ENCODE data around the gene BICRA. TPM values are rescaled to one million over a fixed set of nuclear protein-coding genes. Genes with fewer than 3 reads are reported as not detected.
A peak's percentile ranks its signal among the peaks of the same experiment; 100 is the strongest.

Gene BICRA
- total and polyA plus RNA-seq, 9 of the 15 experiments (the other 6 are each of a cell fraction or from before 2014, with no cell fraction given) = 0.01 to 8.8 (median 1.2) TPM

- TF ChIP-seq, protein P1, sequence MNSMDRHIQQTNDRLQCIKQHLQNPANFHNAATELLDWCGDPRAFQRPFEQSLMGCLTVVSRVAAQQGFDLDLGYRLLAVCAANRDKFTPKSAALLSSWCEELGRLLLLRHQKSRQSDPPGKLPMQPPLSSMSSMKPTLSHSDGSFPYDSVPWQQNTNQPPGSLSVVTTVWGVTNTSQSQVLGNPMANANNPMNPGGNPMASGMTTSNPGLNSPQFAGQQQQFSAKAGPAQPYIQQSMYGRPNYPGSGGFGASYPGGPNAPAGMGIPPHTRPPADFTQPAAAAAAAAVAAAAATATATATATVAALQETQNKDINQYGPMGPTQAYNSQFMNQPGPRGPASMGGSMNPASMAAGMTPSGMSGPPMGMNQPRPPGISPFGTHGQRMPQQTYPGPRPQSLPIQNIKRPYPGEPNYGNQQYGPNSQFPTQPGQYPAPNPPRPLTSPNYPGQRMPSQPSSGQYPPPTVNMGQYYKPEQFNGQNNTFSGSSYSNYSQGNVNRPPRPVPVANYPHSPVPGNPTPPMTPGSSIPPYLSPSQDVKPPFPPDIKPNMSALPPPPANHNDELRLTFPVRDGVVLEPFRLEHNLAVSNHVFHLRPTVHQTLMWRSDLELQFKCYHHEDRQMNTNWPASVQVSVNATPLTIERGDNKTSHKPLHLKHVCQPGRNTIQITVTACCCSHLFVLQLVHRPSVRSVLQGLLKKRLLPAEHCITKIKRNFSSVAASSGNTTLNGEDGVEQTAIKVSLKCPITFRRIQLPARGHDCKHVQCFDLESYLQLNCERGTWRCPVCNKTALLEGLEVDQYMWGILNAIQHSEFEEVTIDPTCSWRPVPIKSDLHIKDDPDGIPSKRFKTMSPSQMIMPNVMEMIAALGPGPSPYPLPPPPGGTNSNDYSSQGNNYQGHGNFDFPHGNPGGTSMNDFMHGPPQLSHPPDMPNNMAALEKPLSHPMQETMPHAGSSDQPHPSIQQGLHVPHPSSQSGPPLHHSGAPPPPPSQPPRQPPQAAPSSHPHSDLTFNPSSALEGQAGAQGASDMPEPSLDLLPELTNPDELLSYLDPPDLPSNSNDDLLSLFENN (IDR thresholded peaks at IDR 0.05; ENCODE audit: low read depth in 2 of 2, low read length in 2 of 2) = 0 out of 4 replicates have a peak, but pooled peaks of 1 of the 2 experiments have one; percentile 26
- TF ChIP-seq ESRRA (IDR thresholded peaks at IDR 0.05; ENCODE audit: borderline replicate concordance, low read depth) (peak; percentile 69; the same call in 1 of the 2 replicates), PTRF (tag; IDR thresholded peaks at IDR 0.05) (no peak), ZNF766 (CRISPR knock-in tag; conservative IDR thresholded peaks at IDR 0.05) (no peak), WHSC1 (IDR thresholded peaks at IDR 0.05; ENCODE audit: low read length) (no peak), HDAC3 (IDR thresholded peaks at IDR 0.05; ENCODE audit: borderline replicate concordance, partially characterized antibody) (no peak), ZBTB49 (CRISPR knock-in tag; IDR thresholded peaks at IDR 0.05; ENCODE audit: borderline replicate concordance) (no peak; the same call in 1 of the 2 replicates)
Measured at GRCh38 chr19:47600246-47601179, 8.4 kb upstream of the BICRA start (continued).

All from K562 (cell line).